ENCODE measurements around the gene INSL3. TPM values are rescaled to one million over a fixed set of nuclear protein-coding genes. Genes with fewer than 3 reads are reported as not detected.

The INSL3 gene
- total and polyA plus RNA-seq, 2 of the 13 experiments (the other 11 are each of a cell fraction or from before 2014, with no cell fraction given), result 0.30 TPM; not detected in 1

DNA sequence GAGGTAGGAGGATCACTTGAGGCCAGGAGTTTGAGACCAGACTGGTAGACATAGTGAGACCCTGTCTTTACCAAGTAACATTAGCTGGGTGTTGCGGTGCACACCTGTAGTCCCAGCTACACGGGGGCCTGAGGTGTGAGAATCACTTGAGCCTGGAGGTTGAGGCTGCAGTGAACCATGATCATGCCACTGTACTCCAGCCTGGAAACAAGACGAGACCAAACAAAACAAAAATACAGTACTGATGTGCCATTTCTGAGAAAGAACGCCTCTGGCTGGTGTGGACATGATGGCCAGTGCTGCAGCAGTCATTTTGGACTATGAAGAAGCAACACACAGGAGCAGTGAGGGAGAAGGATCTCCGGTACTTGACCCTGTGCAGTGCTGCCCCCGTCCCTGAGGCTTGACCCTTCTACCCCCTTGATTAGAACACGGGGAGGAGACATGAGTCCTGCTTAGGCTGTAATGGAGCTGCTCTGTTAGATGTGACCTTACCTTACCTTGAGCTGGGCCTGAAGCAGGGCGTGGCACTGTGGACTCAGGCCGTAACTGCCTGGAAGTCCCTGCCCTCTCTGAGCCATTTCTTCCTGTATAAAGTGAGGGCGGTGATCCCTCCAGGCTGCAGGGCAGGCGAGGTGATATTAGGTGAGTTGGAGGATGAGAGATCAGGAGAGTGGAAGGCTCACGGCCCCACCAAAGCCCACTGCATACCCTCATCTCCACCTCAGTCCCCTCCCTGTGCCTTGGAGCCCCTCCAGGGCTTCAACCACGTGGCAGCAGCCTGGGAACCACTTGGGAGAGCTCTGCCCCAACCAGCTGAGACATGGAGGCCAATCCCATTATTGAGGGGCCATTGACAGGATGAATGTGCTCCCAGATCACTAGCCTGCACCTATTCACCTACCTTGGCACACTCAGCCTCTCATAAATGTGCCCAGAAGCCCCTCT lies 44.3 kb upstream of the INSL3 start (continued):
- TF ChIP-seq ZNF768 (CRISPR knock-in tag; IDR thresholded peaks at IDR 0.05), result no peak
- no peak for TF ChIP-seq DR1 (CRISPR knock-in tag; IDR thresholded peaks at IDR 0.05)
- TF ChIP-seq, protein P1, sequence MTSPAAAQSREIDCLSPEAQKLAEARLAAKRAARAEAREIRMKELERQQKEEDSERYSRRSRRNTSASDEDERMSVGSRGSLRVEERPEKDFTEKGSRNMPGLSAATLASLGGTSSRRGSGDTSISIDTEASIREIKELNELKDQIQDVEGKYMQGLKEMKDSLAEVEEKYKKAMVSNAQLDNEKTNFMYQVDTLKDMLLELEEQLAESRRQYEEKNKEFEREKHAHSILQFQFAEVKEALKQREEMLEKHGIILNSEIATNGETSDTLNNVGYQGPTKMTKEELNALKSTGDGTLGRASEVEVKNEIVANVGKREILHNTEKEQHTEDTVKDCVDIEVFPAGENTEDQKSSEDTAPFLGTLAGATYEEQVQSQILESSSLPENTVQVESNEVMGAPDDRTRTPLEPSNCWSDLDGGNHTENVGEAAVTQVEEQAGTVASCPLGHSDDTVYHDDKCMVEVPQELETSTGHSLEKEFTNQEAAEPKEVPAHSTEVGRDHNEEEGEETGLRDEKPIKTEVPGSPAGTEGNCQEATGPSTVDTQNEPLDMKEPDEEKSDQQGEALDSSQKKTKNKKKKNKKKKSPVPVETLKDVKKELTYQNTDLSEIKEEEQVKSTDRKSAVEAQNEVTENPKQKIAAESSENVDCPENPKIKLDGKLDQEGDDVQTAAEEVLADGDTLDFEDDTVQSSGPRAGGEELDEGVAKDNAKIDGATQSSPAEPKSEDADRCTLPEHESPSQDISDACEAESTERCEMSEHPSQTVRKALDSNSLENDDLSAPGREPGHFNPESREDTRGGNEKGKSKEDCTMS (CRISPR knock-in tag; conservative IDR thresholded peaks at IDR 0.05), result no peak
- no peak for TF ChIP-seq ZNF180 (CRISPR knock-in tag; IDR thresholded peaks at IDR 0.05; ENCODE audit: borderline replicate concordance, low read depth)
- TF ChIP-seq, protein P2, sequence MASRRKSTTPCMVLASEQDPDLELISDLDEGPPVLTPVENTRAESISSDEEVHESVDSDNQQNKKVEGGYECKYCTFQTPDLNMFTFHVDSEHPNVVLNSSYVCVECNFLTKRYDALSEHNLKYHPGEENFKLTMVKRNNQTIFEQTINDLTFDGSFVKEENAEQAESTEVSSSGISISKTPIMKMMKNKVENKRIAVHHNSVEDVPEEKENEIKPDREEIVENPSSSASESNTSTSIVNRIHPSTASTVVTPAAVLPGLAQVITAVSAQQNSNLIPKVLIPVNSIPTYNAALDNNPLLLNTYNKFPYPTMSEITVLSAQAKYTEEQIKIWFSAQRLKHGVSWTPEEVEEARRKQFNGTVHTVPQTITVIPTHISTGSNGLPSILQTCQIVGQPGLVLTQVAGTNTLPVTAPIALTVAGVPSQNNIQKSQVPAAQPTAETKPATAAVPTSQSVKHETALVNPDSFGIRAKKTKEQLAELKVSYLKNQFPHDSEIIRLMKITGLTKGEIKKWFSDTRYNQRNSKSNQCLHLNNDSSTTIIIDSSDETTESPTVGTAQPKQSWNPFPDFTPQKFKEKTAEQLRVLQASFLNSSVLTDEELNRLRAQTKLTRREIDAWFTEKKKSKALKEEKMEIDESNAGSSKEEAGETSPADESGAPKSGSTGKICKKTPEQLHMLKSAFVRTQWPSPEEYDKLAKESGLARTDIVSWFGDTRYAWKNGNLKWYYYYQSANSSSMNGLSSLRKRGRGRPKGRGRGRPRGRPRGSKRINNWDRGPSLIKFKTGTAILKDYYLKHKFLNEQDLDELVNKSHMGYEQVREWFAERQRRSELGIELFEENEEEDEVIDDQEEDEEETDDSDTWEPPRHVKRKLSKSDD (CRISPR knock-in tag; IDR thresholded peaks at IDR 0.05; ENCODE audit: low read depth), result no peak
- TF ChIP-seq MIER3 (CRISPR knock-in tag; IDR thresholded peaks at IDR 0.05; ENCODE audit: borderline replicate concordance), result no peak
- TF ChIP-seq THYN1 (CRISPR knock-in tag; IDR thresholded peaks at IDR 0.05; ENCODE audit: borderline replicate concordance, low read depth), result no peak
- TF ChIP-seq HMGA1 (CRISPR knock-in tag; conservative IDR thresholded peaks at IDR 0.05), result no peak
- no peak for TF ChIP-seq XRCC5 (optimal IDR thresholded peaks at IDR 0.05; ENCODE audit: low read length)
- TF ChIP-seq PTBP1 (IDR thresholded peaks at IDR 0.05; ENCODE audit: low read depth, low read length, poor library complexity, severe bottlenecking), result no peak
- TF ChIP-seq, protein P3, sequence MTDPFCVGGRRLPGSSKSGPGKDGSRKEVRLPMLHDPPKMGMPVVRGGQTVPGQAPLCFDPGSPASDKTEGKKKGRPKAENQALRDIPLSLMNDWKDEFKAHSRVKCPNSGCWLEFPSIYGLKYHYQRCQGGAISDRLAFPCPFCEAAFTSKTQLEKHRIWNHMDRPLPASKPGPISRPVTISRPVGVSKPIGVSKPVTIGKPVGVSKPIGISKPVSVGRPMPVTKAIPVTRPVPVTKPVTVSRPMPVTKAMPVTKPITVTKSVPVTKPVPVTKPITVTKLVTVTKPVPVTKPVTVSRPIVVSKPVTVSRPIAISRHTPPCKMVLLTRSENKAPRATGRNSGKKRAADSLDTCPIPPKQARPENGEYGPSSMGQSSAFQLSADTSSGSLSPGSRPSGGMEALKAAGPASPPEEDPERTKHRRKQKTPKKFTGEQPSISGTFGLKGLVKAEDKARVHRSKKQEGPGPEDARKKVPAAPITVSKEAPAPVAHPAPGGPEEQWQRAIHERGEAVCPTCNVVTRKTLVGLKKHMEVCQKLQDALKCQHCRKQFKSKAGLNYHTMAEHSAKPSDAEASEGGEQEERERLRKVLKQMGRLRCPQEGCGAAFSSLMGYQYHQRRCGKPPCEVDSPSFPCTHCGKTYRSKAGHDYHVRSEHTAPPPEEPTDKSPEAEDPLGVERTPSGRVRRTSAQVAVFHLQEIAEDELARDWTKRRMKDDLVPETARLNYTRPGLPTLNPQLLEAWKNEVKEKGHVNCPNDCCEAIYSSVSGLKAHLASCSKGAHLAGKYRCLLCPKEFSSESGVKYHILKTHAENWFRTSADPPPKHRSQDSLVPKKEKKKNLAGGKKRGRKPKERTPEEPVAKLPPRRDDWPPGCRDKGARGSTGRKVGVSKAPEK (CRISPR knock-in tag; IDR thresholded peaks at IDR 0.05; ENCODE audit: borderline replicate concordance), result no peak
- TF ChIP-seq NR2F2 (IDR thresholded peaks at IDR 0.05; ENCODE audit: borderline replicate concordance, low read depth), result no peak
- TF ChIP-seq MAZ (IDR thresholded peaks at IDR 0.05; ENCODE audit: borderline replicate concordance, low read depth, low read length), result no peak
- TF ChIP-seq MAZ (CRISPR knock-in tag; IDR thresholded peaks at IDR 0.05; ENCODE audit: low read depth), result 0 out of 2 replicates have a peak, but pooled peaks have one; percentile 55
- no peak for TF ChIP-seq ZNF672 (CRISPR knock-in tag; IDR thresholded peaks at IDR 0.05)
- TF ChIP-seq, protein P4, sequence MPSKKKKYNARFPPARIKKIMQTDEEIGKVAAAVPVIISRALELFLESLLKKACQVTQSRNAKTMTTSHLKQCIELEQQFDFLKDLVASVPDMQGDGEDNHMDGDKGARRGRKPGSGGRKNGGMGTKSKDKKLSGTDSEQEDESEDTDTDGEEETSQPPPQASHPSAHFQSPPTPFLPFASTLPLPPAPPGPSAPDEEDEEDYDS (CRISPR knock-in tag; IDR thresholded peaks at IDR 0.05), result no peak
- TF ChIP-seq ZNF782 (CRISPR knock-in tag; IDR thresholded peaks at IDR 0.05; ENCODE audit: borderline replicate concordance), result no peak
- TF ChIP-seq HNRNPLL (IDR thresholded peaks at IDR 0.05; ENCODE audit: low read depth, low read length, poor library complexity, severe bottlenecking), result no peak
- no peak; the same call in 1 of the 2 replicates for TF ChIP-seq ZNF619 (CRISPR knock-in tag; IDR thresholded peaks at IDR 0.05)
- no peak for TF ChIP-seq HNRNPUL1 (IDR thresholded peaks at IDR 0.05; ENCODE audit: low read depth, low read length)
